HG03025 (cell line): ENCODE data around the gene ZSWIM8.

ENCODE experiments used
- ATAC-seq: cut with Tn5 transposase; IDR thresholded peaks from one replicate; pipeline ENCODE4 v1.9.1; 2021; ENCODE audit warnings: mild to moderate bottlenecking, moderate library complexity; ENCODE audit not compliant: unreplicated experiment, low FRiP score

ZSWIM8 gene

GRCh38 chr10:73840403-73841060, 55.1 kb downstream of the ZSWIM8 start:
- no peak for ATAC-seq

GRCh38 chr10:73841061-73841421, 55.6 kb downstream of the ZSWIM8 start:
- no peak for ATAC-seq

- no peak for ATAC-seq
Measured at GRCh38 chr10:73841526-73842285, 56.3 kb downstream of the ZSWIM8 start.

GRCh38 chr10:73842349-73842748, 56.9 kb downstream of the ZSWIM8 start:
- no peak for ATAC-seq

GRCh38 chr10:73843261-73843660, 57.9 kb downstream of the ZSWIM8 start:
- ATAC-seq, result no peak

- no peak for ATAC-seq
Measured at GRCh38 chr10:73847031-73847430, 61.6 kb downstream of the ZSWIM8 start.

- ATAC-seq, result no peak
Measured at GRCh38 chr10:73848821-73849489, 63.5 kb downstream of the ZSWIM8 start.

GRCh38 chr10:73850211-73850610, 64.8 kb downstream of the ZSWIM8 start:
- no peak for ATAC-seq

- ATAC-seq, result no peak
Measured at GRCh38 chr10:73850863-73851461, 65.6 kb downstream of the ZSWIM8 start.
